Measurements from ENCODE around the gene CCDC177. TPM values are rescaled to one million over a fixed set of nuclear protein-coding genes. Genes with fewer than 3 reads are reported as not detected.

The CCDC177 gene
- 0.06 and 0.25 TPM in 2 replicates for total RNA-seq (2014; rRNA removed; shearing (Covaris generic))

DNA sequence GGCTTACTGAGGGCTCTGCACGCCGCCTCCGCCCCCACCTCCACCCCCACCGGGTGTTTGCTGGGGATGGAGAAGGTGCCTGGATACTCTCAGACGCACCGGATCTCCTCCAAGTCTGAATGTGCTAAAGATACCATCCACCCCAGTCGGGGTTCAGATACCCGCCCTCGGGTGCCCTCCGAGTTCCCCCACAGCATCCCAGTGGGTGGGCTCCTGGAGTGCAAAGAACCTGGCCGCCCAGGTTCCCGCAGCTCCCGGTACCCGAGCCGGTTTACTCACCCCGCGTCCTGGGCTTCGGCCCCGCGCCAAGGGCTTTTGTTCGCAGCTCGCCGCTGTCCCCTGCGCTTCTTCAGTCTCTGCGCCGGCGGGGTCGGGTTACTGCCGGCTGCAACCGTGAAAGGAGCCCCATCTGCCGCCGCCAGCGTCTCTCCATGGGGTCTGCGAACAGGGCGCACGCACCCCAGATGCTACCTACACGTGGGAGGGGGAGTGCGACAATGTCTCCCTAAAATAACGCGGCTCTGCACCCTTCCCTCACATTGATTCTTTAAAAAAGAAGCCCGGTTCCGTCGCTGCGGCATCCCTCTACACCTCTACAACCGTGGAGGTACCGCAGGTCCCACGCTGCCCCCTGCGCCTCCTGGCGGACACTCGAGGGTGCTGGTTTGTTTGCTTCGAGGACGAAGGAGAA lies at the start of gene CCDC177:
Gene CCDC177 (minus strand): TSS at position 609 of the 691 bp plus-strand sequence. CDS start 1,249 bp downstream, outside the sequence.
- peak; percentile 63 to 76 for DNase-seq
- H3K4me3 ChIP-seq, result peak within 1 kb of the TSS; percentile 52

DNA sequence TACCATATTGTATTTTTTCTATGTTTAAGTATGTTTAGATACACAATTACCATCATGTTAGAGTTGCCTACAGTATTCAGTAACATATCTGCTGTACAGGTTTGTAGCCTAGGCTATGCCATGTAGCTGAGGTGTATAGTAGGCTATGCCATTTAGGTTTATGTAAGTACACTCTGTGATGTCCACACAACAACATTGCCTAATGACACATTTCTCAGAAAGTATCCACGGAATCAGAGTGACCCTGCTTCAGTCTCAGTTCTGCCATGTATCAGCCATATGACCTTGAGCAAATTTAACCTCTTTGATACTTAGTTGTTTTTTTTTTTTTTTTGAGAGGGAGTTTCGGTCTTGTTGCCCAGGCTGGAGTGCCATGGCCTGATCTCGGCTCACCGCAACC lies 49.5 kb upstream of the CCDC177 start:
- peaks cover 6% of the 10 kb centered on the region for H3K4me1 ChIP-seq
- no peak overlapping the region for H3K27ac ChIP-seq
- H3K36me3 ChIP-seq, result no peaks in the 10 kb centered on the region
- no peak overlapping the region for H3K4me3 ChIP-seq
- DNase-seq, result no peak
- no peaks in the 10 kb centered on the region for H3K27me3 ChIP-seq
- H3K9me3 ChIP-seq (replicated peaks), result no peaks in the 10 kb centered on the region

More for the DNA sequence above, at the start of gene CCDC177:
- no peaks in the 10 kb centered on the region for H3K36me3 ChIP-seq
- no peaks in the 10 kb centered on the region for H3K27me3 ChIP-seq
- H3K9me3 ChIP-seq (replicated peaks), result no peaks in the 10 kb centered on the region
- H3K4me1 ChIP-seq, result 0 out of 2 replicates have a peak, but pooled peaks cover 2% of the 10 kb centered on the region
- H3K27ac ChIP-seq, result no peak within 1 kb of the TSS

DNA sequence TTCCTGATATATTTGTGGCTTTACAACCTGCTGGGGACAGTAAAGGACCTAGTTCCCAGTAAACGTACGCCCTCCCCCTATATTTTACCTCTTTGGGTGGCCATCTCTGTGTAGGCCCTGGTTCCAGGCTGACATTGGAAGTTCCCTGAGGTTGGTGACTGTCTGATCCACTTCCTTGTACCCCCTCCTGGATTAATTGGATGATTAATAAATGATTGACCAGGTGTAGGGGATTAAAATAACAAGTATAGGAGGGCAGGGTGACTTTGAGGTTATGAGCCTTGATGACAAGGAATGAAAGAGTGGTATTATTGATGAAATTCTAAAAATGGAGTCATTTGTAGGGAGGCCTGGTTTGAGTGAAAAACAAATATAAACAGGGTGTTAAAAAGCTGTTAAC lies 46.3 kb upstream of the CCDC177 start:
- H3K9me3 ChIP-seq (replicated peaks), result no peaks in the 10 kb centered on the region
- no peak overlapping the region for H3K4me3 ChIP-seq
- H3K36me3 ChIP-seq, result no peaks in the 10 kb centered on the region
- H3K27ac ChIP-seq, result no peak overlapping the region
- no peak for DNase-seq
- no peaks in the 10 kb centered on the region for H3K27me3 ChIP-seq
- peaks cover 3% of the 10 kb centered on the region; the same call in 1 of the 2 replicates for H3K4me1 ChIP-seq

DNA sequence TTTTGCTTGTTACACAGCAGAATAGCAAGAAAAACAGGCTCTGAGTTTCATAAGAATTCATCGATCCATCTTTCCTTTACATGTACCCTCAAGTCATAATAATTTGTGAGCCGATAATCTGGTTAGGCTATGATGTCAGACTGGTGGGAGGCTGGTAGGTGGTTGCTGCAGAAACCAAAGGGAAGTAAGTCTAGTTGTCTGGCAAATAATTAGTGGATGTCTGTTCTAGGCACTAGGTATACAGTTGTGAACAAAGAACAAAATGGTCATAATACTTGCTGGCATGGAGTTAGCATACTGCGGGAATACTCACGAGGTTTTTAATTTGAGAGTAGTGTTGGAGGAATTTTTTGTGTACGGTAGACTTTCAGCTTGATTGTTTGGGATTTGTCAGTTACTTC lies 45.5 kb upstream of the CCDC177 start:
- Histone ChIP-seq H3K27ac (no peak overlapping the region), H3K27me3 (no peaks in the 10 kb centered on the region), H3K4me1 (peaks cover 1% of the 10 kb centered on the region; the same call in 1 of the 2 replicates), H3K9me3 (replicated peaks) (no peaks in the 10 kb centered on the region), H3K4me3 (no peak overlapping the region), H3K36me3 (no peaks in the 10 kb centered on the region)
- no peak for DNase-seq

DNA sequence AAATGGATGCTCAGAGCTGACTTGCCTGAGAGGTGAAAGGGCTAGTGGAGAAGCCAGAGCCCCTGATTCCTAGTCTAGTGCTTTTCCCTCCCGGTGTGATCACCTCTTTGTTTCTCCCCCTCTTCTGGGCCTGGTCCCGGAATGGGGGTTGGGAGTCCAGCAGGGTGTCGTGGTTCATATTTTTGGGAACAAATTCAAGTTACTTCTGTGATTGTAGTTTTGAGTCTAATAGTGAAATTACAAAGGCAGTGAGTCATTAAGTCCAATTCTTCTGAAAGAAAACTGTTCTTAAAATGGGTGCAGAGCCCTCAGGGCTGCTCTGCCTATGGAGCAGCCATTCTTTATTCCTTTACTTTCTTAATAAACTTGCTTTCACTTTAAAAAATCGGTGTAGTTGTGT lies 44.3 kb upstream of the CCDC177 start:
- H3K4me3 ChIP-seq, result no peak overlapping the region
- no peaks in the 10 kb centered on the region for H3K4me1 ChIP-seq
- H3K9me3 ChIP-seq (replicated peaks), result no peaks in the 10 kb centered on the region
- no peak for DNase-seq
- H3K27ac ChIP-seq, result no peak overlapping the region
- no peaks in the 10 kb centered on the region for H3K36me3 ChIP-seq
- no peaks in the 10 kb centered on the region for H3K27me3 ChIP-seq

DNA sequence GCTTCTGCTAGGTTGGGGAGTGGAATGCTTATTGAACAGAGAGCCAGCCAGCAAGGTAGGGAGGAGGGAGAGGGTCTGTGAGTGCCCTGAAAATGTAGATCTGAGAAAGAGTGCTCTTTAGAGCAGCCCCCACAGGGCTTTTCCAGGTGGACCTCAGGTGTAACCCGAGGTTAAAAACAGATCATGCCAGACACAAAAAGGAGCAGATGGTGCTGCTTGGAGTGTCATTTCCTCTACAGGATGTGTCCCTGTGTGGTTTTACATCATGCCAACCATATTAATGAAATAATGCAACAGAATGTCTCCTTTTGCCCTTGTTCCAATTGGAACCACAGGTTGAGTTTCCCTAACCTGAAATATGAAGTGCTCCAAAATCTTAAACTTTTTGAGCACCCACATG lies 43.1 kb upstream of the CCDC177 start:
- no peaks in the 10 kb centered on the region; the same call in 1 of the 2 replicates for H3K4me1 ChIP-seq
- no peaks in the 10 kb centered on the region for H3K9me3 ChIP-seq (replicated peaks)
- no peaks in the 10 kb centered on the region for H3K36me3 ChIP-seq
- no peak for DNase-seq
- no peak overlapping the region for H3K4me3 ChIP-seq
- H3K27ac ChIP-seq, result no peak overlapping the region
- H3K27me3 ChIP-seq, result no peaks in the 10 kb centered on the region

DNA sequence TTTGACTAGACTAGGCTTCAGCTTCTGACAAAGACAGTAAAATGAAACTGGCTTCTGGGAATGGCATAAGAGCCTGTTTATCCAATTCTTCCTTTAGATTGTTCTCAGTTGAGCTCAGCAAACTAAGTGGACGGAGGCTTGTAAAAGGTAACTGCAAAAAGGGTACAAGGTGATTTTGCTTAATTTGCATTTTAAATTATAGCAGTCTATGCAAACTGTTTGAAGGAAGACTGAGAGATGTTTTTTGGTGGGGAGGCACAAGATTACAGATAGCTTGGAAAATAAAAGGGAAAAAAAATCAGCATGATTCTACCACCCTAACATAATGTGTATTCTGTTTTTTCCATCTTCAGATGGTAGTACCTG lies 41.7 kb upstream of the CCDC177 start:
- Histone ChIP-seq H3K4me3 (no peak overlapping the region), H3K27ac (no peak overlapping the region), H3K36me3 (no peaks in the 10 kb centered on the region), H3K4me1 (no peaks in the 10 kb centered on the region; the same call in 1 of the 2 replicates), H3K27me3 (no peaks in the 10 kb centered on the region), H3K9me3 (replicated peaks) (no peaks in the 10 kb centered on the region)
- no peak for DNase-seq

DNA sequence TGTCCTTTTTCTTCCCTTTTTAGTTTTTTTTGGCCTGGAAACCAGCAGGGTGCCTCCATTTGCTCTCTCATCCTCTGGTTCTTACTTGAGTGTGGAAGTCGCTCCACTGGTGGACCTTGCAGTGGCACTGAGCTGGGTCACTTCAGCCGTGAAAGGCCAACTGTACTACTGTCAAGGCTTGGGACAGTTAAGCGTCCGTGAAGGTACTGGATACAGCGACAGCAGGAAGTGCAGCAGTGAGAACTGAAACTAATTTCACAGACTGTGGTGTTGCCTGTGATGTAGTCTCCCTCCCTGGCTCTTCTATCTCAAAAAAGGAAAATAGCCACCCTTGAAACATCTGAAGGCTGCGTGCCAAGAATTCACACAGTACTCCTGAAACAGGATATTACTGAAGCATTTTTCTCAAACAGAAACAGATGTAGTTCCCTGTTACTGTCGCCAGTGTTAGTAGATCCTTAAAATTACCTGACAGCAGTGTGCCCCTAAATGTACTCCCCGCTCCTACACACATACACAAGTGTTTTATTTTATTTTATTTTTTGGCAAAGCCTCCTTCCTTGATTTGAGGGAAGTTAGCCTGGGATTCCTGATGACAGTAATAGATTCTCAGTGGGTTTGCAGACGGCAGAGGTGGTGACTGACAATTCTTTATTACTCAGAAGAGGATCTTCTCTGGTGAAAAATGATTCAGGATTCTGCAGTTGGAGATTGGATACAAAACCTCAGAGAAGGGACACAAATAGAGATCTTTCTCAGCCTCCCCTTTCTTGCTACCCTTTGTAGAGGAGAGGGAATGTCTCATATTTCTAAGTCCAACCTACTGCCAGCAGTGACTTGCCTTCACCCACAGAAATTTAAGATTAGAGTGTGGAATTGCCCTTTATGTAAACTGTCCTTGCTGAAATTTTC lies 41.1 kb upstream of the CCDC177 start:
- Histone ChIP-seq H3K9me3 (replicated peaks) (no peaks in the 10 kb centered on the region), H3K27ac (no peak overlapping the region), H3K36me3 (no peaks in the 10 kb centered on the region), H3K4me3 (no peak overlapping the region), H3K27me3 (no peaks in the 10 kb centered on the region), H3K4me1 (peaks cover under 1% of the 10 kb centered on the region; the same call in 1 of the 2 replicates)
- peak in 1 of 2 experiments; percentile 19 for DNase-seq

DNA sequence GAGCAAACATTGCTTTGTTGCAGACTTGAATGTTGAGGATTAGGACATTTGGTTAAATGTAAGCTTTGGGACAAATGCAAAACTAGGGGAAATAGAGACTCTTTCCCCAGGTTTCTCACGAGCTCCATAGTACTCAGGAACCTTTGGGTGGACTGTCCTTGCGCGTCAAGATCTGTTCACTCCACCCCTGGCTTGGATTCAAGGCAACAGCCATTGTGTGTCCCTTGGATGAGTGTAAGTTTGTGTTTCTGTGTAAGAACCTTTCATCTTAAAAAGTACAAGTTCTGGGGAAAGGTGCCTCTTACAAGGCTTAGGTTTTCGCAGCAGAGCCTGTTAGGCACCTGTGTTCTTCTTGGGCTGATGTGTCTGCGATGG lies 40.4 kb upstream of the CCDC177 start:
- Histone ChIP-seq H3K4me3 (no peak overlapping the region), H3K27ac (no peak overlapping the region), H3K36me3 (no peaks in the 10 kb centered on the region), H3K9me3 (replicated peaks) (no peaks in the 10 kb centered on the region), H3K4me1 (peaks cover 7% of the 10 kb centered on the region; the same call in 1 of the 2 replicates), H3K27me3 (no peaks in the 10 kb centered on the region)
- no peak for DNase-seq

DNA sequence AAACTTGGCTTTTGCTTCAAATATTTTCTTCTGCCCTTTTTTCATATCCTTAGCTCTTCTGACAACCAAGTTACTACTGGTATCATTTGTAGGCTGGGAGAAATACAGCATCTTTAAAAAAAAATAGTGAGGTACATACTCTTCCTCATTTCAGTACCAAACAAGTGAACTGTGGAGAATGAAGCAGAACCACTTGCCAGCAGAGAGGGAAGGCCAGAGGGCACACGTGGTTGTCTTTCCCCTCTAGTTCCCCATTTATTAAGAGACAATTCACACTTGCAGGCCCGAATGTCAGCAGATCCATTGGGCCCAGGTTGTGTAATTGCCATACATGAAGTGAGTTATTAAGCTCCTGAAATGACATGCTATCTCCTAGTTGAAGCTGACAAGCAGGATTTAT lies 39.9 kb upstream of the CCDC177 start:
- Histone ChIP-seq H3K9me3 (replicated peaks) (no peaks in the 10 kb centered on the region), H3K27me3 (no peaks in the 10 kb centered on the region), H3K27ac (no peak overlapping the region), H3K4me3 (no peak overlapping the region), H3K36me3 (no peaks in the 10 kb centered on the region), H3K4me1 (peaks cover 8% of the 10 kb centered on the region; the same call in 1 of the 2 replicates)
- DNase-seq, result no peak

DNA sequence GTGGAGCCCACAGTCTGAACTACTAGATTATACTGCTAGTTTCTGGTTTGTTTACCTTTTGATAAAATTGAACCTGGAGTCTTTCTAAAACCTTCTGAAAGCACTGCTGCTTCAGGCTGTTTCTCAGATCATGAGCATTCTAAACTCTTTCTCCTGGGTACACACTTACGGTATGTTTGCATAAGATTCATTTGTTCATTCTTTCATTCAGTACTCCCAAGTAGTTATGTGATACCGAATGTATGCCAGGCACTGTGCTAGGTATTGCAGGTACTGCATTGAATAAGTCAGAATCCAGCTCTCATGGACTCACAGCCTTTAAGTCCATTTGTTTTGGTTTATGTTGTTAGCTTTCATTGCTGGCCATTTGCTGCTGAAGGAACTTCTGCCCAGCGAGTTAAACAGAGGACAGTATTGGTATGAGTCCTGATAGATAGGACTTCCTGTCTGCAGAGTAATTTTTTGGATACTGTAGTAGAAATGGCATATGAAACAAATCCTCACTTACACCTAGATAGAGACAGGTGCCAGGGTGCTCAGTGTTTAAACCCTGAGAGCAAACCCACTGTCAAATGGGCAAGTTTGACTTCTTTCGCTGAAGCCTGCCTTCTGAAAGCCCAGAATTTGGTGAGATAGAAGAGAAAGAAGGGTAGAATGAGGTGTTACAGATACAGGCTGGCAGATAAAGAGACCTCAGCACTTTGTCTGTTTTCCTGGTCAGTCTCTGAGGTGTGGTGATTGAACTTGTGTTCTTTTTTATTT lies 38.8 kb upstream of the CCDC177 start:
- no peak overlapping the region for H3K27ac ChIP-seq
- peaks cover 8% of the 10 kb centered on the region; the same call in 1 of the 2 replicates for H3K4me1 ChIP-seq
- no peak for DNase-seq
- no peak overlapping the region for H3K4me3 ChIP-seq
- no peaks in the 10 kb centered on the region for H3K27me3 ChIP-seq
- no peaks in the 10 kb centered on the region for H3K36me3 ChIP-seq
- no peaks in the 10 kb centered on the region for H3K9me3 ChIP-seq (replicated peaks)

DNA sequence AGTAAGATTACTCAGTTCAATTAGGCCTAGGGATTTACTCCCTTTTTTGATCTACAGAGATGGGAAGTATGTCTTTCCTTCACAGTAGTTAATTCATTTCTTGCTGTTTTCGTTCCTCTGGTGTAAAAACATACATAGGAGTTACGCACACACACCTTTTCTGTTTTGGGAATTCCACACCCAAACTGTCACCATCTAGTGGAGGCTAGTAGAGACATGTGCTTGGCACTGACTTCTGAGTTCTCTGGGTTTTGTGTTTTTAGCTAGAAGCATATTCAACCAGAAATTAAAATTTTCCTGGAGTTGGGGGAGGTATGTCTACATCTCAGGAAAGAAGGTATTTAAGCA lies 38.1 kb upstream of the CCDC177 start:
- no peak for DNase-seq
- no peak overlapping the region for H3K27ac ChIP-seq
- H3K9me3 ChIP-seq (replicated peaks), result no peaks in the 10 kb centered on the region
- H3K36me3 ChIP-seq, result no peaks in the 10 kb centered on the region
- H3K4me3 ChIP-seq, result peak overlapping the region; percentile 97
- H3K4me1 ChIP-seq, result peaks cover 8% of the 10 kb centered on the region; the same call in 1 of the 2 replicates
- no peaks in the 10 kb centered on the region for H3K27me3 ChIP-seq

DNA sequence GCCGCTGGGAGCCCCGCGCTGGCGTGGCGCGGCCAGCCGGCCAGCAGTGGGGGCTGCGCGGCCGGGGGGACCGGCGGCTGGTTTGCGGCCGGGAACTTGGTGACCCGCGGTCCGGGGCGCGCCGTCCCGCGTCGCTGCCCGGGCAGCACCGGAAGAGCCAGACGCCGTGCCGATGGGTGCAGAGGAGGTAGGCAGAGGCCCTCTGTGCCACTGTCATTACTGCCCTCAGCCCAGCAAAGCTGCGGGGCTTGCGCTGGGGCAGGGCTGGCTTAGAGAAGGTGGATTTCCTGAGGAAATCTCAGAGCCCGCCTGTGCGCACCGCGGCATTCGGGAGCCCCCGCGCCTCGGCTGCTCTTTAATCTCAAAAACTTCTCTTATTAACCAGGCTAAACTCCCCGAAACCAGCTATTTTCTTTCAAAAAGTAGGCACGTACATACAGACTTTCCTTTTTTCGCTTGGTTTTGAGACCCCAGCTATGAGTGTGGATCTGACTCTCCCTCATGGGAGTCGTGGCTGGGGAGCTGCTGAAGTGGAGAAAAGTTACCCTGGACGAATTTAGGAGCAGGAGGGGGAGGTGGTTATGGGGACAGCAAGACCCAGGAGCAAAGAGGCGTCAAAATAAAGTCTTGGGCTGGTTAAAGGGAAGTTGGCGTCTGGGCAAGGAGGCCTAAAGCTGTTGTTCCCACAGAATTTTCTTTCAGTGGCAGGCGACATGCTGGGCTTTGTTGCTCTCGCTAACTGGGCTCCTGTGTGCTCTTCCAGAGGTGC lies 37.5 kb upstream of the CCDC177 start:
- Histone ChIP-seq H3K36me3 (no peaks in the 10 kb centered on the region), H3K27ac (peak overlapping the region; percentile 22; the same call in 1 of the 2 replicates), H3K4me1 (peaks cover 8% of the 10 kb centered on the region; the same call in 1 of the 2 replicates), H3K9me3 (replicated peaks) (no peaks in the 10 kb centered on the region), H3K4me3 (peak overlapping the region; percentile 97), H3K27me3 (no peaks in the 10 kb centered on the region)
- DNase-seq, result peak in 1 of 2 experiments; percentile 50
